Hematopoietic multipotent progenitor cell treated with erythropoietin and hydrocortisone succinate and interleukin-3 and kit ligand, for 8 days (in vitro differentiated cells): Measurements from ENCODE around the gene SLC25A22.
A peak's percentile ranks its signal among the peaks of the same experiment; 100 is the strongest.

Experiments used
- DNase-seq: peaks from one replicate; pipeline ENCODE4 v3.0.0-alpha.2; 2015

SLC25A22 gene

GRCh38 chr11:802693-803466 lies 4.8 kb upstream of the SLC25A22 start:
- DNase-seq: no peak

GRCh38 chr11:802018-802617 lies 4.0 kb upstream of the SLC25A22 start:
- DNase-seq: no peak

GRCh38 chr11:801097-801780 lies 3.2 kb upstream of the SLC25A22 start:
- no peak for DNase-seq

- no peak for DNase-seq
Measured at GRCh38 chr11:800473-800872, 2.4 kb upstream of the SLC25A22 start.

GRCh38 chr11:799641-800316 lies 1.7 kb upstream of the SLC25A22 start:
- DNase-seq: no peak

- peak; percentile 73 for DNase-seq
Measured at GRCh38 chr11:797296-798092, 587 bp downstream of the SLC25A22 start.

- DNase-seq: no peak
Measured at GRCh38 chr11:796565-797295, 1.4 kb downstream of the SLC25A22 start.

GRCh38 chr11:795634-796564 lies 2.2 kb downstream of the SLC25A22 start:
- DNase-seq: peak; percentile 73

- DNase-seq: no peak
Measured at GRCh38 chr11:794766-795633, 3.1 kb downstream of the SLC25A22 start.

- no peak for DNase-seq
Measured at GRCh38 chr11:794013-794765, 3.9 kb downstream of the SLC25A22 start.

GRCh38 chr11:793556-793955 lies 4.5 kb downstream of the SLC25A22 start:
- DNase-seq: no peak

GRCh38 chr11:792873-793272 lies 5.2 kb downstream of the SLC25A22 start:
- DNase-seq: no peak

- DNase-seq: no peak
Measured at GRCh38 chr11:792535-792821, 5.6 kb downstream of the SLC25A22 start.

- DNase-seq: no peak
Measured at GRCh38 chr11:791658-792534, 6.2 kb downstream of the SLC25A22 start.

GRCh38 chr11:790721-791564 lies 7.1 kb downstream of the SLC25A22 start:
- DNase-seq: no peak

- no peak for DNase-seq
Measured at GRCh38 chr11:789943-790342, 8.1 kb downstream of the SLC25A22 start, which contains the start of gene CEND1. Gene CEND1, minus strand, starts transcription at chr11:790090. Its CDS starts 1,514 bp downstream, at chr11:788576.
